Measurements from ENCODE around the gene ALOXE3.
"Not testable (repeated sequence)": the region's sequence is repeated elsewhere in the genome, so short reads cannot be mapped to it uniquely, and the experiment has no call there.

The ALOXE3 gene

GRCh38 chr17:8069587-8069860 is 48.8 kb downstream of the ALOXE3 start:
- DNase-seq (ENCODE audit: low read depth), result no peak

GRCh38 chr17:8068736-8069586 is 49.4 kb downstream of the ALOXE3 start:
- no peak for DNase-seq (ENCODE audit: low read depth)

GRCh38 chr17:8067806-8068205 is 50.5 kb downstream of the ALOXE3 start:
- DNase-seq (ENCODE audit: low read depth), result no peak

GRCh38 chr17:8066841-8067775 is 51.2 kb downstream of the ALOXE3 start:
- DNase-seq (ENCODE audit: low read depth), result no peak

GRCh38 chr17:8064561-8065019 is 53.7 kb downstream of the ALOXE3 start:
- no peak for DNase-seq (ENCODE audit: low read depth)

- DNase-seq (ENCODE audit: low read depth), result no peak
Measured at GRCh38 chr17:8063761-8064534, 54.4 kb downstream of the ALOXE3 start.

- DNase-seq (ENCODE audit: low read depth), result no peak
Measured at GRCh38 chr17:8062807-8063483, 55.4 kb downstream of the ALOXE3 start.

- DNase-seq (ENCODE audit: low read depth), result no peak
Measured at GRCh38 chr17:8062435-8062806, 55.9 kb downstream of the ALOXE3 start.

- DNase-seq (ENCODE audit: low read depth), result not testable (repeated sequence)
Measured at GRCh38 chr17:8061851-8062250, 56.5 kb downstream of the ALOXE3 start.

- peak; percentile 31 for DNase-seq (ENCODE audit: low read depth)
Measured at GRCh38 chr17:8060274-8060673, 58.0 kb downstream of the ALOXE3 start.

- no peak for DNase-seq (ENCODE audit: low read depth)
Measured at GRCh38 chr17:8059131-8059530, 59.2 kb downstream of the ALOXE3 start.

- peak; percentile 20 for DNase-seq (ENCODE audit: low read depth)
Measured at GRCh38 chr17:8057691-8058114, 60.6 kb downstream of the ALOXE3 start.

GRCh38 chr17:8056976-8057625 is 61.2 kb downstream of the ALOXE3 start:
- no peak for DNase-seq (ENCODE audit: low read depth)

GRCh38 chr17:8056232-8056975 is 61.9 kb downstream of the ALOXE3 start:
- no peak for DNase-seq (ENCODE audit: low read depth)

- DNase-seq (ENCODE audit: low read depth), result no peak
Measured at GRCh38 chr17:8055851-8056231, 62.5 kb downstream of the ALOXE3 start.

- no peak for DNase-seq (ENCODE audit: low read depth)
Measured at GRCh38 chr17:8053600-8053999, 64.7 kb downstream of the ALOXE3 start.

- DNase-seq (ENCODE audit: low read depth), result no peak
Measured at GRCh38 chr17:8052256-8053252, 65.8 kb downstream of the ALOXE3 start.

- no peak for DNase-seq (ENCODE audit: low read depth)
Measured at GRCh38 chr17:8051831-8052230, 66.5 kb downstream of the ALOXE3 start.

- no peak for DNase-seq (ENCODE audit: low read depth)
Measured at GRCh38 chr17:8048736-8049135, 69.6 kb downstream of the ALOXE3 start.
